ENCODE data around the gene SLIT1.

DNA sequence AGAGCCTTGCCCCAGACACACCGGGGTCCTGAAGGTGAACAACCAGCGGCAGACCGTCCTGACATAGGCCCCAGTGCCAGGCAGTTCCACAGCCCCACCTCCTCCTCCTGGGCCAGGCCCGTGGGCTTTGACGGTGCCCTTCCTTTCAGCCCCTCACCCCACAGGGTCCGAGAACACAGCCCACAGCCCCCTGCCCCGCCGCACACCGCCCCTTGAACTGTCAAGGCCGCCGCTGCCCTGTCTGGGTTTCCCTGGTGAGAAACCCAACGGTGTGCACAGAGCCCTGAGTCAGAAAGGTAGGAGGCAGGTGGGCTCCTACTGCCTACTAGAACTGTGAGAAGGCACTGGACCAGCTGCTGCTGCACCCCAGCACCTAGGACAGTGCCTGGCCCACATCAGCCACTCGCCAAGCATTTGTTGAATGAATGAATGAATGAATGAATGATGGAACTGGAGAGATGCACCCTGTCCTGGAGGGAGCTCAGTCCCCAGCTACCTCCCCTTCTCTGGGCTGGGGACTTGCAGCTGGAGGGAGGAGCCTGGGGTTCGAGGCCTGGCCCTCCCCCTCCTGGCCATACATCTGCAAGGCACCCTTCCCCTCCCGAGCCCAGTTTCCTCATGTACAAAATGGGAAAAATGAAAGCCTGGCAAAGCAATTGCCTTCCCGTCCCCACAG lies 117.9 kb downstream of the SLIT1 start:
- TF ChIP-seq, protein P1, sequence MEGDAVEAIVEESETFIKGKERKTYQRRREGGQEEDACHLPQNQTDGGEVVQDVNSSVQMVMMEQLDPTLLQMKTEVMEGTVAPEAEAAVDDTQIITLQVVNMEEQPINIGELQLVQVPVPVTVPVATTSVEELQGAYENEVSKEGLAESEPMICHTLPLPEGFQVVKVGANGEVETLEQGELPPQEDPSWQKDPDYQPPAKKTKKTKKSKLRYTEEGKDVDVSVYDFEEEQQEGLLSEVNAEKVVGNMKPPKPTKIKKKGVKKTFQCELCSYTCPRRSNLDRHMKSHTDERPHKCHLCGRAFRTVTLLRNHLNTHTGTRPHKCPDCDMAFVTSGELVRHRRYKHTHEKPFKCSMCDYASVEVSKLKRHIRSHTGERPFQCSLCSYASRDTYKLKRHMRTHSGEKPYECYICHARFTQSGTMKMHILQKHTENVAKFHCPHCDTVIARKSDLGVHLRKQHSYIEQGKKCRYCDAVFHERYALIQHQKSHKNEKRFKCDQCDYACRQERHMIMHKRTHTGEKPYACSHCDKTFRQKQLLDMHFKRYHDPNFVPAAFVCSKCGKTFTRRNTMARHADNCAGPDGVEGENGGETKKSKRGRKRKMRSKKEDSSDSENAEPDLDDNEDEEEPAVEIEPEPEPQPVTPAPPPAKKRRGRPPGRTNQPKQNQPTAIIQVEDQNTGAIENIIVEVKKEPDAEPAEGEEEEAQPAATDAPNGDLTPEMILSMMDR (IDR thresholded peaks at IDR 0.05) = no peak
- TF ChIP-seq POLR2A (IDR thresholded peaks at IDR 0.05) = no peak

Data from lower leg skin (tissue), 3 donors.